Stimulated activated CD4-positive, alpha-beta T cell treated with anti-CD3 and anti-CD28 coated beads, Interleukin-15, amount 100 ng/mL, for 24 hours (primary cell): ENCODE data around the gene LRMDA.

Source experiments
- DNase-seq: peaks from one replicate; pipeline ENCODE4 v3.0.0-alpha.2; 2020

The LRMDA gene

DNA sequence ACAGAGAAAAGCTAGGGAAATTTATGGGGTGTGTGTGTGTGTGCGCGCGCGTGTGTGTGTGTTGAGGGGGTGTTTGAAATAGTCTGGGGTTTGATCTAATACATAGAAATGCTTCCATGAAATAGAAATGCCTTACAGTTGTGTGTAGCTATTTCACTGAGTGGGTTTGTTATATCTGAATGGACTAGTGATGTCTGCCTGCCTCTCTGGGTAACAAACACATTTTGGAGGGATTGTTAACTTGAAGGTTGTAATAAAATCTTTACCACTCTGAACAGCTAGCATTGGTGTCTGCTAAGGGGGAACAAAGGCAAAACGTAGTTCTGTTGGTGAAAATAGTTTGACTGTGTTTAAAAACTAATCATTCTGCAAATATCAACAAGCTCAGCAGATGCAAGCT is 509.3 kb downstream of the LRMDA start:
- DNase-seq: no peak

GRCh38 chr10:75941223-75941801 is 509.9 kb downstream of the LRMDA start:
- no peak for DNase-seq

GRCh38 chr10:75944061-75944460 is 512.6 kb downstream of the LRMDA start:
- no peak for DNase-seq

GRCh38 chr10:75948583-75948982 is 517.2 kb downstream of the LRMDA start:
- DNase-seq: no peak

DNA sequence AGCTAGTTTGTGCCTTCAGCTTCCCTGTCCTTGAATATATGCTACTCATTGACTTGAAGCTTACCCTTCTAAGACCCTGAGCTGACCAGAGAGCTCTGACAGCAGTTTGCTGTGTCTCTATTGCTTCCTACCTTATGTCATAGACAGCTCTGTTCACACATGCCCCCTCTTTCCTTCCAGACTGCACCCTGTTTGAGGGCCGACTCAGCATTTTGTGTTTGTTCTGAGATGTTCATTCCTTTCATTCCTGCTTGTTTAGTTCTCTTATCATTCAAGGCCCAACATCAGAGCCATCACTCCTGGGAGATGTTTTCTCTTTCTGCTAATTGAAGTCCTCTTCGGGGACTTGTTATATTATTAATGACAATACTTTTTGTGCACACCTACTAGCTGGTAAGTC is 518.9 kb downstream of the LRMDA start:
- no peak for DNase-seq

DNA sequence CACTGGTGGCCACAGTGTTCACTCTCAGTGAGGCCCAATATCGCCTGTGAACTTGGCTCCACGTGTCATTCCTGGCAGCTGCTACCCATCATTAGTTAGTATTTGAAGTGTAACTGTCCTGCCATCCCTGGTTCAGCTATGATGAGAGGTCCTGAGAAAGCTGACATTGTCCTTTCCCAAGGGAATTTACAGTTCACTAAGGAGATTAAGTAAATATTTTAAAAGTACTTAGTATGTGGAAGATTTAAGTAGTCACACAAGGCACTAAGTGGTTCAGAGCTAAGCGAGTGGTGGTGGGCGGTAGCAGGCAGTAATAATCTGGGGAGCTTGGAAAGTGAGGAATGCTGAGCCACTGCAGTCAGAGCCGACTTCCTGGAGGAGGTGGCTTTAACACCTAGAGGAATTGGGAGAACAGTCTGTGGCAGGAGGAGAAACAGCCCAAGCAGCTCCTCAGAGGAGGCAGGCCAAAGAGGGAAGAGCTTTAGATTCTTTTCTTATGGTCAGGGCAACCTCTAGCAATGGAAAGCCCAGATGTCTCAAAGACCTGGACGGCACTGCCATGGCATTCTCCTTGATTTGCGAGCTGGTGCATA is 519.7 kb downstream of the LRMDA start:
- no peak for DNase-seq

DNA sequence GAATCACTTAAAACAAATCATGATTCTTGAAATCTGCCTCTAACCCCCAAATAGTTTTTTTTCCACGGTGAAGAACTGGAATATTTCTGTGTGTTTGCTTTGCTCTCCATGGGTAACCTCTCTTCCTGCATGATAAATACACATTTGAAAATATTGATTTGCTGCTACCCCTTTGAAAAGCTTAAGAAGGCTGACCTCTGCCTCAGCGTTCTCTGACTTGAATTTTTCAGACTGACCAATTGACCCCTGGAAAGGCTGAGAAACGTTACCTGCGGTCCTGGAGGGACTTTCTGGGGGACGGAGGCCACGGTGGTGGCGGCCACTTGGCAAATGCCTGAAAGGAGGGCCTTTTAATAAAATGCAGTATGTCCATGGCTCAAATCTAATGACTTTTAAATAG is 520.2 kb downstream of the LRMDA start:
- DNase-seq: no peak

GRCh38 chr10:75952093-75952492 is 520.7 kb downstream of the LRMDA start:
- DNase-seq: no peak

- no peak for DNase-seq
Measured at GRCh38 chr10:75954486-75954885, 523.1 kb downstream of the LRMDA start.

GRCh38 chr10:75955973-75956502 is 524.6 kb downstream of the LRMDA start:
- no peak for DNase-seq

GRCh38 chr10:75956624-75957023 is 525.2 kb downstream of the LRMDA start:
- DNase-seq: no peak

DNA sequence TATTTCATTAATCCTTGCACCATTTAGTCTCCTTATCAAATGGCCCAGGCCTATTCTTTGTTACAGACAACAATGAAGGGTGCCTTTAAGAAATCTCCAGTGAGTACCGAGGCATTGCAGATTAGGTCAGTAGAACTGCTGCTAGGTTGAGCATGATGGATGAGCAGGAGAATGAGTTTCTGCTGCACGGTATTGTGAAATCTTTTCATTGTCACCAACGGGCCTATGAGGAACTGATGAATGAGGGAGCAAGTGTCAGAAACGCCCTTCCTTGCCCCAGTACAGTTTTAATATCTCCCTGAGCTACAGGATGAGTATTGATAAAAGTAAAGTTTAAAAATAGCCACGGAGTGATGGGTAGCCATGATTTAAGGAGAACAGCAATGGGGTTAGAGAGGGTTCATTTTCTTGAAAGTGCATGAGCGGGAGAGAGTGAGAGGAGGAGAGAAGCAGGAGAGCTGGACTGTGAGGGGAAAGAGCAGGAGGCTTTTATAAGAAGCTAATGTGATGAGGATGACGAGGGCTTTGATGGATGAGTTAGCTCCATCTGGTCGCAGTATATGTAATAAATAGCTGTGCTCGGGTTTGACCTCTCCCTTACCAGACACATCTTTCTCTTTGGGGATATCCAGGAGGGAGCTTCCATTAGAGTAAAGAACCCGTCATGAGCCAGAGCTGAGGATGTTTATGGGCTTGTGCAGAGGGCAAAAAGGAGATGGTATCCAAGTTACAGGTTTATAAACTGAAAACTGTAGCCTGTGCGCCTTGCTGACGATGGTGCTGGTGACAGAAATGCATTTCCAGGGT is 526.1 kb downstream of the LRMDA start:
- DNase-seq: no peak

GRCh38 chr10:75959209-75959608 is 527.8 kb downstream of the LRMDA start:
- no peak for DNase-seq

- no peak for DNase-seq
Measured at GRCh38 chr10:75959912-75960311, 528.5 kb downstream of the LRMDA start.

DNA sequence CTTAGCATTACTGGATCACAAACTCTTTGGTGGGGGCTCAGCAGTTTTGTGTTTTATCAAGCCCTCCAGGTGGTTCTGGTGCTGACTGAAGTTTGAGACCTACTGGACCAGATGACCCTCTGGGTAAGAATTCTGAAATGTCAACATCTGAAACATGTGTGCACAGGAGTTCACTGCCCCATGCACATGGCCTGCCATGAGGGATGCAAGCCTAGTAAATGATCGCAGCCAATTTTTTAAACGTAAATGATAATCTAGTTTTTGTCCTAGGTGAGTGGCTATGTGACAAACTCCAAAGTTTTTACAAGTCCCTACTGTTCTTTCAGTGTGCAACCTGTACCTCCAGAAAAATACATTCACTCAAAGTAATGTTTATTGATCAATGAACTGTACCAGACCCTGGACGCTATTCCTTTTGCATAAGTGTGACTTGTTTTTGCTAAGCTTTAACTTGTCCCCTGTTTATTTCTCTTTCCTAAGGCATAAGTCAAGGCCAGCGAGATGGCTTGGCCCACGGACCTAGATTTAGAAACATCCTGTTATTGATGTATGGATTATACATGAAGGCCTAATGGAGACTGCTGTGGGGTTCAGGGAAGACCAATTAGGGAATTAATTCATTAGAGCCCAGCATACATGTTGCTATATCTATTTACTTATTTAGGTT is 531.1 kb downstream of the LRMDA start:
- DNase-seq: no peak

GRCh38 chr10:75967491-75967890 is 536.1 kb downstream of the LRMDA start:
- DNase-seq: no peak

DNA sequence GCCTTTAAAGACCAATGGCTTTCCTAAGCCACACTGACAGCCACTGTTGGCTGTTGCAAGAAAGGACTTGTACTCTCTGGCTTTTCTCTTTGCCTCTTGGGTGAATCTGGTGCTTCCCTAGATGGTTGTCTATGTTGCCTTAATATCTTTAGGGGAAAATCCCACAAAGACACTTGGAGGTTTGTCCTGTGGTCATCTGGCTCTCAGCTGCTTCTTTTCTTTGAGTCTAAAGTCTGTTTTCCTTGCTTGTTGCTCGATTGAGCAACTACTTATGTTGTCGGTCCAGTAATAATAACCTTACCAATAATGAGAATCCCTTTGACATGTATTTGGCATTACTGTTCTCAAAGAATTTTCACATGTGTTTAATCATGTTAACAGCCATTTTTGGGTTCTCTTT is 537.6 kb downstream of the LRMDA start:
- DNase-seq: no peak

DNA sequence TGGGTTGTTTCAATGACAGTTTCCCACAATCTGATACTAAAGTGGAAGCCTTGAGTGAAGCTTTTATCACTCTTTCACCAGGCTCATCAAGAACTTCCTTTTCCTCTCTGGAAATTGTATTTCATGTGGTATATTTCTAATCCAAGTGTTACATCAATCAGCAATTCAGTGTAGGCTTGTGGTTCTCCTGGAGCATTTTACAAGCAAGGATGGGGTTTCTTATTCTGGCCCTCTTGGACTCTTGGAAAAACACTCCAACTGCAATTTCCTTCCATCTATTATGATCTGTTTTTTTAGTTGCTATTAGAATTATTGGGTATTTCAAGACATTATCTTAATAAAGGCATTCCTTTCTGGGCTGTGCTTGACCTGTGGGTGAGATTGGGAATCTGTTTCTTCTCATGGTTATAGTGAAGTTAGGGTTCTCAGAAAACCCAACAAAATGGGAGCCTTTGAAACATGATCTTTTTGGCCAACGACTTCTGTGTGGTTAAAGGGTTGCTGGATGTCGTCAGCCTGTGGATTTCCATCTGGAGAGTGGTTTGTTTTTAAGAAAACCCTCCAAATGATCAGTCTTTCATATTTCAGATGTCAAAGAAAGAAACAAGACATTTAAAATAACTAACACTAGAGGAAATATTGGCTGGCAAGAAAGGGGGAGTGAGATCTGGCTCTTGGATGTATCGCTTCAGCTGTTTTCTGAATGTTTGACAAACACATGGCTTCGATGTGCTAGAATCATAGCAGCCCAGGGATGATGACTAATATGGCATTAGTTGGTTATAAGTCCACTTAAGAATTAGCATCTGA is 540.2 kb downstream of the LRMDA start:
- DNase-seq: no peak

- no peak for DNase-seq
Measured at GRCh38 chr10:75972491-75973276, 541.3 kb downstream of the LRMDA start.

DNA sequence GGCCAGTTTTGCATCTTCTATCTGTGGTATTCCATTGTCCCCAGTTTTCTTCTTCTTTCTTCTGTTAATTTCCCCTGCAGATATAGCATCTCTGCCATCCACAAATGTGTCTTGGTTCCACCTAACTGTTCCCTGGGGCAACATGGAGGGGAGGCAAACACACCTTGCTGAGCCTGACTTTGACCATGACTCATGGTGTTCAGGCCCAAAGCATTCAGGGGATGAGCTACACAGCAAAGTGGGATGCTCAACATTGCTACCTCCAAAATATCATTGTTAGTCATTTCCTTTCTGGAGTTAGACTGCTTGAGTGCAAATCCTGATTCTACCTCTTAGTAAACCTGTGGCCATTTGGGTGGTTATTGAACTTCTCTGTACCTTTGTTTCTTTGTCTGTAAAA is 542.7 kb downstream of the LRMDA start:
- no peak for DNase-seq

DNA sequence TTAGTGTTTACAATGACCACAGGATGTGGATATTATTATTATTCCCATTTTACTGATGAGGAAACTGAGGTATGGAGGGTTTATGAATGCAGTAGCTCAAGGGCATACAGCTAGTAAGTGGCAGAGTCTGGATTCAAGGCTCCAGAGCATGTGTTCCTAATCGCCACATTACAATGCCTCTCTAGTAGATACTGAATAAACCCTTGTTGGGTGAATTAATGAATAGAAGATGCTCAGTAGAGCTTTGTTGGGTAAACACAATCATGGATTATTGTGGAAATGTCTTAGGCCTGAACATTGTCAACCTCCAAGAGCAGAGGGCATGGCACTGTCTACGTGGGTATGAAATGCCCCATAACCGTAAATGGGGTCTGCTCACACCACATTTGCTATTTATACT is 545.3 kb downstream of the LRMDA start:
- no peak for DNase-seq

DNA sequence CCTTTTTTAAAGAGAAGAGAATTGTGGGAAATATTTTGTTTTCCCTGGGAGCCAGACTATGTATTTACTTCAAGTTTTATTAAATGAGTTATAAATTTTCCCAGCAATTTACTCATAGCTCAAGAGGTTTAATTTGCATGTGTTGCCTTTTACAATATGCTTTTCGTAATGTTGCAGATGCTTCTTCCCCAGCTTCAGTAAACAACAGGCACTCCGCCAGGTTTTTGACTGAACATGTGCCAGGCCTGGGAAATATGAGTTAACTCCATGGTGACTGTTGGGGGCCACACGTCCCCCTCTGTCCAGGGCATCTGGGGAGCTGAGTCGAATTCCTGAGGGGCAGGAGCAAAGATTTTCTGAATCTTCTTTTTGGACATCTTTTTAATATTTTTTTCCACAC is 545.7 kb downstream of the LRMDA start:
- DNase-seq: no peak
